MM.1S (cell line): ENCODE results near the gene INTS2.
"Not testable (repeated sequence)": the region's sequence is repeated elsewhere in the genome, so short reads cannot be mapped to it uniquely, and the experiment has no call there.

Experiments used
- DNase-seq: peaks from one replicate; pipeline ENCODE4 v3.0.0-alpha.2; 2015
- H2AFZ ChIP-seq: fragments of 300-600 bp; sonication (generic); 2 replicates; pipeline ENCODE4 v1.6.0; 2016; ENCODE audit warnings: antibody characterized with exemption, low read length
- H3F3A ChIP-seq: fragments of 300-600 bp; sonication (generic); 2 replicates; pipeline ENCODE4 v1.6.1; 2016; ENCODE audit warnings: mild to moderate bottlenecking, antibody characterized with exemption, low read length, moderate library complexity, mixed read lengths; ENCODE audit not compliant: insufficient read depth
- H3K27ac ChIP-seq: fragments of 300-600 bp; sonication (generic); 2 replicates; pipeline ENCODE4 v1.5.1; 2016; ENCODE audit warnings: mild to moderate bottlenecking, low read length
- H3K27me3 ChIP-seq: fragments of 300-600 bp; sonication (generic); replicated peaks from 2 replicates; pipeline ENCODE4 v1.6.0; 2016; ENCODE audit warnings: low read length; ENCODE audit not compliant: insufficient read depth
- H3K36me3 ChIP-seq: fragments of 300-600 bp; sonication (generic); replicated peaks from 2 replicates; pipeline ENCODE4 v1.6.1; 2016; ENCODE audit warnings: mild to moderate bottlenecking, low read length, mixed read lengths; ENCODE audit not compliant: insufficient read depth
- H3K4me1 ChIP-seq: fragments of 300-600 bp; sonication (generic); 2 replicates; pipeline ENCODE4 v1.6.1; 2016; ENCODE audit warnings: low read length, mixed read lengths
- H3K4me2 ChIP-seq: fragments of 300-600 bp; sonication (generic); 2 replicates; pipeline ENCODE4 v1.6.0; 2016; ENCODE audit warnings: low read depth, low read length
- H3K4me3 ChIP-seq: fragments of 300-600 bp; sonication (generic); 2 replicates; pipeline ENCODE4 v1.5.1; 2016; ENCODE audit warnings: low read length, mixed read lengths
- H3K79me2 ChIP-seq: fragments of 300-600 bp; sonication (generic); 2 replicates; pipeline ENCODE4 v1.6.1; 2016; ENCODE audit warnings: mixed run types, low read length, mixed read lengths
- H3K9ac ChIP-seq: fragments of 300-600 bp; sonication (generic); 2 replicates; pipeline ENCODE4 v1.6.1; 2016; ENCODE audit warnings: low read length, mixed read lengths
- H3K9me2 ChIP-seq: fragments of 300-600 bp; sonication (generic); replicated peaks from 2 replicates; pipeline ENCODE4 v1.6.1; 2016; ENCODE audit warnings: mild to moderate bottlenecking, low read length, mixed read lengths; ENCODE audit not compliant: insufficient read depth
- H3K9me3 ChIP-seq: fragments of 300-600 bp; sonication (generic); replicated peaks from 2 replicates; pipeline ENCODE4 v1.6.1; 2016; ENCODE audit warnings: mild to moderate bottlenecking, low read length, mixed read lengths; ENCODE audit not compliant: insufficient read depth
- H4K20me1 ChIP-seq: fragments of 300-600 bp; sonication (generic); 2 replicates; pipeline ENCODE4 v1.6.1; 2016; ENCODE audit warnings: mild to moderate bottlenecking, low read length, moderate library complexity, mixed read lengths; ENCODE audit not compliant: insufficient read depth
- CTCF ChIP-seq: fragments of 300-600 bp; sonication (generic); IDR thresholded peaks from 2 replicates; pipeline ENCODE4 v1.5.1; 2016; ENCODE audit warnings: antibody characterized with exemption, low read length, mixed read lengths
- EZH2 ChIP-seq: fragments of 300-600 bp; sonication (generic); optimal IDR thresholded peaks from 2 replicates; pipeline ENCODE3; 2017; ENCODE audit warnings: low read depth, mild to moderate bottlenecking, antibody characterized with exemption, low read length, mixed read lengths
- EZH2phosphoT487 ChIP-seq: fragments of 300-600 bp; sonication (generic); IDR thresholded peaks from 2 replicates; pipeline ENCODE4 v1.6.1; 2018; ENCODE audit warnings: antibody characterized with exemption, low read length

Gene INTS2

GRCh38 chr17:61895391-61895790 lies 32.4 kb downstream of the INTS2 start:
- Histone ChIP-seq H4K20me1 (no peaks in the 10 kb centered on the region), H3K9me3 (no peaks in the 10 kb centered on the region), H3K4me3 (no peak overlapping the region), H3K27ac (no peak overlapping the region), H2AFZ (no peak overlapping the region), H3K4me1 (no peaks in the 10 kb centered on the region), H3K9ac (no peak overlapping the region), H3K36me3 (no peaks in the 10 kb centered on the region; the same call in 1 of the 2 replicates), H3K27me3 (no peaks in the 10 kb centered on the region), H3K9me2 (no peaks in the 10 kb centered on the region), H3F3A (no peaks in the 10 kb centered on the region), H3K79me2 (no peaks in the 10 kb centered on the region), H3K4me2 (no peak overlapping the region)
- TF ChIP-seq CTCF (no peak), EZH2 (no peak), EZH2phosphoT487 (no peak)
- no peak for DNase-seq

- H3K36me3 ChIP-seq = not testable (repeated sequence)
These were observed 33.5 kb downstream of the INTS2 start for GRCh38 chr17:61894310-61894709.

GRCh38 chr17:61887733-61888132 lies 40.0 kb downstream of the INTS2 start:
- not testable (repeated sequence) for H3K36me3 ChIP-seq, H3K4me2 ChIP-seq, H3K4me3 ChIP-seq, H2AFZ ChIP-seq, H3K4me1 ChIP-seq, H3F3A ChIP-seq, H3K9me3 ChIP-seq, H3K27ac ChIP-seq, H3K27me3 ChIP-seq, H4K20me1 ChIP-seq, DNase-seq, H3K9ac ChIP-seq, H3K9me2 ChIP-seq, H3K79me2 ChIP-seq

More at GRCh38 chr17:61894310-61894709, 33.5 kb downstream of the INTS2 start:
- not testable (repeated sequence) for H4K20me1 ChIP-seq, H3K9me3 ChIP-seq, H2AFZ ChIP-seq, H3F3A ChIP-seq, DNase-seq, H3K27me3 ChIP-seq, H3K27ac ChIP-seq, H3K4me3 ChIP-seq, H3K4me2 ChIP-seq, H3K4me1 ChIP-seq, H3K79me2 ChIP-seq, H3K9ac ChIP-seq, H3K9me2 ChIP-seq

- not testable (repeated sequence) for H3K4me1 ChIP-seq, H3K4me2 ChIP-seq, H2AFZ ChIP-seq, H3K9me2 ChIP-seq, H3K79me2 ChIP-seq, H3K36me3 ChIP-seq, DNase-seq, H3K9ac ChIP-seq, H4K20me1 ChIP-seq, H3K4me3 ChIP-seq, H3K27me3 ChIP-seq, H3K9me3 ChIP-seq, H3F3A ChIP-seq, H3K27ac ChIP-seq
These were observed 41.9 kb downstream of the INTS2 start for GRCh38 chr17:61885865-61886264.

GRCh38 chr17:61884864-61885263 lies 42.9 kb downstream of the INTS2 start:
- no peak for DNase-seq
- H3K79me2 ChIP-seq = no peaks in the 10 kb centered on the region
- no peak overlapping the region for H3K9ac ChIP-seq
- H3F3A ChIP-seq = no peaks in the 10 kb centered on the region
- no peak overlapping the region for H3K4me2 ChIP-seq
- H4K20me1 ChIP-seq = no peaks in the 10 kb centered on the region
- TF ChIP-seq EZH2phosphoT487 (no peak), CTCF (no peak)
- no peak overlapping the region for H3K4me3 ChIP-seq
- H3K9me2 ChIP-seq = no peaks in the 10 kb centered on the region
- H3K36me3 ChIP-seq = no peaks in the 10 kb centered on the region
- H3K4me1 ChIP-seq = no peaks in the 10 kb centered on the region
- H3K9me3 ChIP-seq = no peaks in the 10 kb centered on the region
- H2AFZ ChIP-seq = no peak overlapping the region
- no peaks in the 10 kb centered on the region for H3K27me3 ChIP-seq
- H3K27ac ChIP-seq = no peak overlapping the region
